CD14-positive monocyte (primary cell): ENCODE results near the gene SPATA13. TPM values are rescaled to one million over a fixed set of nuclear protein-coding genes. Genes with fewer than 3 reads are reported as not detected.

Source experiments
- DNase-seq, 3 donors: peaks; one replicate each; pipeline ENCODE4 v3.0.0-alpha.2; 2011 to 2022
- H2AFZ ChIP-seq: 2 replicates; pipeline ENCODE4 v1.6.0; 2012; ENCODE audit warnings: mild to moderate bottlenecking, low read depth, low read length, inconsistent platforms; ENCODE audit not compliant: insufficient read depth, poor library complexity, severe bottlenecking
- H3K27ac ChIP-seq, 2 donors: 1 replicate in 1 of 2; 2 replicates in 1 of 2; pipeline ENCODE4 v1.5.1; 2012 to 2013; ENCODE audit warnings: low read length in 2 of 2, control low read depth in 1 of 2, inconsistent platforms in 1 of 2, low read depth in 1 of 2, mild to moderate bottlenecking in 1 of 2
- H3K27me3 ChIP-seq, 2 donors: one replicate each; pipeline versions ENCODE4 v1.6.0 to v1.6.1; 2011 to 2013; ENCODE audit warnings: low read length in 2 of 2; ENCODE audit not compliant: control insufficient read depth in 2 of 2, insufficient read depth in 2 of 2
- H3K36me3 ChIP-seq, 2 donors: replicated peaks in 1 of 2; 1 replicate in 1 of 2; 2 replicates in 1 of 2; pipeline versions ENCODE4 v1.5.1 to v1.6.1; 2012 to 2013; ENCODE audit warnings: low read length in 2 of 2, control low read depth in 1 of 2, inconsistent platforms in 1 of 2, mild to moderate bottlenecking in 1 of 2; ENCODE audit not compliant: insufficient read depth in 2 of 2, control insufficient read depth in 1 of 2
- H3K4me1 ChIP-seq, 2 donors: 1 replicate in 1 of 2; 2 replicates in 1 of 2; pipeline versions ENCODE4 v1.5.1 to v1.6.1; 2012 to 2013; ENCODE audit warnings: low read length in 2 of 2, control low read depth in 1 of 2, inconsistent platforms in 1 of 2, mild to moderate bottlenecking in 1 of 2, moderate library complexity in 1 of 2; ENCODE audit not compliant: insufficient read depth in 2 of 2, control insufficient read depth in 1 of 2
- H3K4me2 ChIP-seq: replicated peaks from 2 replicates; pipeline ENCODE3; 2012; ENCODE audit warnings: low read length, moderate library complexity, mild to moderate bottlenecking; ENCODE audit not compliant: poor library complexity, severe bottlenecking; ENCODE audit errors: extremely low read depth
- H3K4me3 ChIP-seq, 3 experiments: fragments of 200-600 bp in 1 of 3; sonication (generic) in 1 of 3; replicated peaks in 1 of 3; 1 replicate in 2 of 3; 2 replicates in 1 of 3; pipeline ENCODE4 v1.5.1; 2011 to 2013; ENCODE audit warnings: low read length in 3 of 3, mild to moderate bottlenecking in 3 of 3, control low read depth in 2 of 3, low read depth in 2 of 3, inconsistent platforms in 1 of 3, moderate library complexity in 1 of 3
- H3K79me2 ChIP-seq: 2 replicates; pipeline ENCODE4 v1.6.0; 2012; ENCODE audit warnings: mild to moderate bottlenecking, control low read depth, inconsistent platforms, low read length, moderate library complexity; ENCODE audit not compliant: insufficient read depth
- H3K9ac ChIP-seq: 2 replicates; pipeline ENCODE4 v1.6.0; 2017; ENCODE audit warnings: low read length, mild to moderate bottlenecking; ENCODE audit not compliant: insufficient read depth, poor library complexity, severe bottlenecking
- H3K9me3 ChIP-seq, 2 donors: replicated peaks in 1 of 2; 1 replicate in 1 of 2; 2 replicates in 1 of 2; pipeline versions ENCODE4 v1.5.1 to v1.6.1; 2012 to 2013; ENCODE audit warnings: low read length in 2 of 2, control low read depth in 1 of 2; ENCODE audit not compliant: control insufficient read depth in 1 of 2, insufficient read depth in 1 of 2
- H4K20me1 ChIP-seq: 2 replicates; pipeline ENCODE4 v1.6.0; 2012; ENCODE audit warnings: mild to moderate bottlenecking, low read length, control low read depth, moderate library complexity; ENCODE audit not compliant: insufficient read depth
- H3K27ac Mint-ChIP-seq, 7 donors: one replicate each; pipeline ENCODE4 v1.8.0; 2020; ENCODE audit warnings: mild to moderate bottlenecking in 7 of 7, mixed read lengths in 7 of 7, moderate library complexity in 6 of 7, inconsistent platforms in 2 of 7
- H3K27me3 Mint-ChIP-seq, 3 donors: one replicate each; pipeline ENCODE4 v1.8.0; 2021 to 2022; ENCODE audit warnings: low read depth in 3 of 3, mild to moderate bottlenecking in 3 of 3, mixed read lengths in 3 of 3, moderate library complexity in 3 of 3, inconsistent platforms in 1 of 3
- H3K36me3 Mint-ChIP-seq, 2 donors: one replicate each; pipeline ENCODE4 v1.8.0; 2020; ENCODE audit warnings: mixed read lengths in 2 of 2, inconsistent platforms in 1 of 2, mild to moderate bottlenecking in 1 of 2
- H3K4me1 Mint-ChIP-seq: one replicate; pipeline ENCODE4 v1.8.0; 2020; ENCODE audit warnings: mild to moderate bottlenecking, mixed read lengths
- H3K4me3 Mint-ChIP-seq, 2 donors: one replicate each; pipeline ENCODE4 v1.8.0; 2020; ENCODE audit warnings: mild to moderate bottlenecking in 2 of 2, mixed read lengths in 2 of 2, moderate library complexity in 1 of 2
- H3K9me3 Mint-ChIP-seq, 7 donors: one replicate each; pipeline ENCODE4 v1.8.0; 2020 to 2022; ENCODE audit warnings: mixed read lengths in 7 of 7, mild to moderate bottlenecking in 6 of 7, moderate library complexity in 6 of 7, inconsistent platforms in 2 of 7
- WGBS: methylation state at CpG from one replicate; pipeline ENCODE4 v1.1.5; 2013; ENCODE audit warnings: missing lambda C conversion rate; ENCODE audit not compliant: insufficient coverage; 5-methylcytosine and 5-hydroxymethylcytosine counted together
- intact Hi-C, 2 donors: fragments of 100-400 bp; cut with micrococcal nuclease; formaldehyde crosslinking; loops; one replicate each; pipeline versions ENCODE4 v1.15.0 to v1.15.1; 2023
- polyA plus RNA-seq, 3 donors: library from polyadenylated mRNA; depleted of rRNA in 1 of 3; unstranded in 2 of 3; stranded (reverse) in 1 of 3; fragments of 300-500 nt in 2 of 3; fragments of >200 nt in 1 of 3; fragmentation: Illumina TruSeq in 2 of 3; gene quantifications; 1 replicate in 2 of 3; 2 replicates in 1 of 3; pipeline ENCODE4 v1.2.3, GENCODE V29; 2012 to 2021
- TF ChIP-seq, protein P1 (sequence below): fragments of 200-600 bp; IDR thresholded peaks from one replicate; pipeline ENCODE4 v1.8.0; 2022; ENCODE audit warnings: antibody characterized with exemption, mild to moderate bottlenecking

Gene SPATA13
- polyA plus RNA-seq, 3 donors, result 9.3 to 44.7 (median 11.6) TPM

DNA sequence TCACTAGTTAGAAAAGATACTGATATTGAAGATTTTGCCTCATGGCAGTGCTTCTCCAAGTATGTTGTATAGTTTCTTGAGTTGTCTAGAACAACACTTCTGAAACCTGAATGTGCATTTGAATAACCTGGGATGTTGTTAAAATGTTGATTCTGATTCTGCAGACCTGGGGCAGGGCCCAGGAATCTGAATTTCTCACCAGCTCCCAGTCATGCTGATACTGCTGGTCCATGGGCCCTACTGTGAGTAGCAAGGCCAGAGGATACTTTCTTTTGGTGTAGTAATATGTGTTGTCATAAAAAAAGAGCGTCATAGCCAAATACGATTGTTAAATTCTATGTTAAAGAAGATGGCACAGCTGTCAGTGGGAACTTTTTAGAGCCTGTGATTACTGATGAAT is 107.3 kb downstream of the SPATA13 start:
- Histone ChIP-seq H3K79me2 (peaks cover 26% of the 10 kb centered on the region), H3K27ac (peak overlapping the region in 1 of 2 donors; percentile 86), H3K36me3 (no peaks in the 10 kb centered on the region), H3K4me2 (peak overlapping the region; percentile 49), H3K4me3 (peak overlapping the region in 1 of 3 experiments; percentile 64), H3K27me3 (no peaks in the 10 kb centered on the region), H2AFZ (peak overlapping the region; percentile 82), H4K20me1 (peaks cover 11% of the 10 kb centered on the region), H3K9me3 (no peaks in the 10 kb centered on the region), H3K9ac (peak overlapping the region; percentile 46), H3K4me1 (peaks cover 34 to 55% of the 10 kb centered on the region in 2 donors)
- DNase-seq, result no peak
- Mint-ChIP-seq H3K36me3 (peaks cover 4 to 6% of the 10 kb centered on the region in 2 donors), H3K9me3 (no peaks in the 10 kb centered on the region), H3K4me1 (peaks cover 40% of the 10 kb centered on the region), H3K4me3 (peak overlapping the region; percentile 48 to 87), H3K27ac (peak overlapping the region; percentile 41 to 95 (median 88)), H3K27me3 (peaks cover 0 to 6% (median 3%) of the 10 kb centered on the region in 3 donors)
- intact Hi-C loops, result no loop called here
- 80% methylated on average over 1 of the region's 2 CpGs for WGBS
- TF ChIP-seq, protein P1, sequence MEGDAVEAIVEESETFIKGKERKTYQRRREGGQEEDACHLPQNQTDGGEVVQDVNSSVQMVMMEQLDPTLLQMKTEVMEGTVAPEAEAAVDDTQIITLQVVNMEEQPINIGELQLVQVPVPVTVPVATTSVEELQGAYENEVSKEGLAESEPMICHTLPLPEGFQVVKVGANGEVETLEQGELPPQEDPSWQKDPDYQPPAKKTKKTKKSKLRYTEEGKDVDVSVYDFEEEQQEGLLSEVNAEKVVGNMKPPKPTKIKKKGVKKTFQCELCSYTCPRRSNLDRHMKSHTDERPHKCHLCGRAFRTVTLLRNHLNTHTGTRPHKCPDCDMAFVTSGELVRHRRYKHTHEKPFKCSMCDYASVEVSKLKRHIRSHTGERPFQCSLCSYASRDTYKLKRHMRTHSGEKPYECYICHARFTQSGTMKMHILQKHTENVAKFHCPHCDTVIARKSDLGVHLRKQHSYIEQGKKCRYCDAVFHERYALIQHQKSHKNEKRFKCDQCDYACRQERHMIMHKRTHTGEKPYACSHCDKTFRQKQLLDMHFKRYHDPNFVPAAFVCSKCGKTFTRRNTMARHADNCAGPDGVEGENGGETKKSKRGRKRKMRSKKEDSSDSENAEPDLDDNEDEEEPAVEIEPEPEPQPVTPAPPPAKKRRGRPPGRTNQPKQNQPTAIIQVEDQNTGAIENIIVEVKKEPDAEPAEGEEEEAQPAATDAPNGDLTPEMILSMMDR, result no peak

DNA sequence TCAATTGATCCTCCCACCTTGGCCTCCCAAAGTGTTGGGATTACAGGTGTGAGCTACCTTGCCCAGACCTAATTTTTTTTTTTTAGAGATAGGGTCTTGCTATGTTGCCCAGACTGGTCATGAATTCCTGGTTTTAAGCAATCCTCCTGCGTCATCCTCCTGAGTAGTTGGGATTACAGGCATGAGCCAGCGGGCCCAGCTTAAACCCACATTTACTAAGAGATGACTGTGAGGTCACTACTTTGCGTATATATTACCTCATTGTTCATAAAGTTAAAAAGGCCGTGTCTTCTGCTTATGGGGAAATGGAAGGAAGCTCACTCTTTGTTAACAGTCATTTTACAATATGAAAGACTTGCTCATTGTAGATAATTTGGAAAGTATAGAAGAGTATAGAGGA is 109.3 kb downstream of the SPATA13 start:
- no peak overlapping the region for H2AFZ ChIP-seq

More for the DNA sequence above, 109.3 kb downstream of the SPATA13 start:
- TF ChIP-seq, protein P1, result no peak
- Histone ChIP-seq H3K4me1 (peaks cover 49 to 74% of the 10 kb centered on the region in 2 donors), H3K36me3 (no peaks in the 10 kb centered on the region), H3K9me3 (no peaks in the 10 kb centered on the region), H3K27ac (peak overlapping the region in 1 of 2 donors; percentile 98), H3K4me3 (peak overlapping the region in 1 of 3 experiments; percentile 89), H3K27me3 (no peaks in the 10 kb centered on the region), H3K79me2 (peaks cover 44% of the 10 kb centered on the region), H4K20me1 (peaks cover 15% of the 10 kb centered on the region), H3K9ac (peak overlapping the region; percentile 85), H3K4me2 (peak overlapping the region; percentile 90)
- peak; percentile 67 to 83 (median 68) for DNase-seq
- intact Hi-C loops, result loop anchor here (2.0 kb wide), 1 partner anchor 15 kb away; no protein-coding TSS in a partner anchor
- Mint-ChIP-seq H3K27me3 (peaks cover 0 to 6% (median 5%) of the 10 kb centered on the region in 3 donors), H3K27ac (peak overlapping the region; percentile 98 to 100 (median 99)), H3K36me3 (peaks cover 14 to 22% of the 10 kb centered on the region in 2 donors), H3K9me3 (no peaks in the 10 kb centered on the region), H3K4me1 (peaks cover 59% of the 10 kb centered on the region), H3K4me3 (peak overlapping the region; percentile 30 to 99)
- no CpG with 5 or more reads among the region's 4 CpGs for WGBS
